GM19463 (cell line): ENCODE data around the gene P2RX5.
"Not testable (repeated sequence)": the region's sequence is repeated elsewhere in the genome, so short reads cannot be mapped to it uniquely, and the experiment has no call there.

Experiments
- ATAC-seq: cut with Tn5 transposase; IDR thresholded peaks from one replicate; pipeline ENCODE4 v1.9.1; 2021; ENCODE audit warnings: mild to moderate bottlenecking, moderate library complexity; ENCODE audit not compliant: unreplicated experiment

Gene P2RX5, protein sequence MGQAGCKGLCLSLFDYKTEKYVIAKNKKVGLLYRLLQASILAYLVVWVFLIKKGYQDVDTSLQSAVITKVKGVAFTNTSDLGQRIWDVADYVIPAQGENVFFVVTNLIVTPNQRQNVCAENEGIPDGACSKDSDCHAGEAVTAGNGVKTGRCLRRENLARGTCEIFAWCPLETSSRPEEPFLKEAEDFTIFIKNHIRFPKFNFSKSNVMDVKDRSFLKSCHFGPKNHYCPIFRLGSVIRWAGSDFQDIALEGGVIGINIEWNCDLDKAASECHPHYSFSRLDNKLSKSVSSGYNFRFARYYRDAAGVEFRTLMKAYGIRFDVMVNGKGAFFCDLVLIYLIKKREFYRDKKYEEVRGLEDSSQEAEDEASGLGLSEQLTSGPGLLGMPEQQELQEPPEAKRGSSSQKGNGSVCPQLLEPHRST

DNA sequence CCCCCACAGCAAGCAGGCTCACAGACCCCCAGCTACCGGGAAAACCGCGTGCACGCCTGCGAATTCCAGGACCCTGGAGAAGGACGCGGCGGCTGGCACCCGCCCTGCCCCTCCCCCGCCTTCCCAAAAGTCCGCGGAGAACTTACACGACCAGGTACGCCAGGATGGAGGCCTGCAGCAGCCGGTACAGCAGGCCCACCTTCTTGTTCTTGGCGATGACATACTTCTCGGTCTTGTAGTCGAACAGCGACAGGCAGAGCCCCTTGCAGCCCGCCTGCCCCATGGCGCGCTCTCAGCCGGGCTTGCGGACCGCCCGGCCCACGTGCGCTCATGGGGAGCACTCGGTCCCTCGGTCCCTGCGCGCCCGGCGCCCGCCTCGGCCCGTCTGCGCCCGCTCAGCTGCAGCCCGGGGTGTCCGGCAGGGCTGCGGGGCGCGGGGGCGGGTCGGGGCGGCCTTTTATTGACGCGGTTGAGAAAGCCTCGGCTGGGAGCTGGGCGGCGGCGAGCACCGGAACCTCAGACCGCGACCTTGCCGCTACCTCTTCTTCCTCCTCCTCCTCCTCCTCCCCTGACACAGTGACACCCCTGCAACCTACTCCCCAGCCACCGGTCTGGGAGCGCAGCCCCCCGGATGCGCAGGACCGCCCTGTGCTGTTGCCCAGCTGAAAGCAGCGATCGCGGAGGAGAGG, at the start of gene P2RX5:
P2RX5 (minus strand) TSS at position 433 of the 689 bp plus-strand sequence; CDS start at position 283, 150 bp downstream.
- ATAC-seq, result no peak

DNA sequence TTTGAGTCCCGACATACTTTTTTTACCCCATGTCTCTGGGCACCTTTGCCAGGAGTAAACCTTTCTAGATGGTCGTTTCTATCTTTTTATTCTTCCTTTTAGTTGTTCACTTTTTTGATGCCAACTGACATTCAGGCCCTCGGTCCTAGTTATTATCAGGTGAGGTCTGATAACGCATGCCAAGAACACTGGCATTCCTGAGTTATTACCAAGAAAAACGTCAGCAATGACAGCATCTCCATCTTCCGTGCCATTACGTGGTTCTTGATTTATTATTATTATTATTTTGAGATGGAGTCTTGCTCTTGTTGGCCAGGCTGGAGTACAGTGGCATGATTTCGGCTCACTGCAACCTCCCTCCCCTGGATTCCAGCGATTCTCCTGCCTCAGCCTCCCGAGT, 49.1 kb upstream of the P2RX5 start:
- ATAC-seq, result no peak

DNA sequence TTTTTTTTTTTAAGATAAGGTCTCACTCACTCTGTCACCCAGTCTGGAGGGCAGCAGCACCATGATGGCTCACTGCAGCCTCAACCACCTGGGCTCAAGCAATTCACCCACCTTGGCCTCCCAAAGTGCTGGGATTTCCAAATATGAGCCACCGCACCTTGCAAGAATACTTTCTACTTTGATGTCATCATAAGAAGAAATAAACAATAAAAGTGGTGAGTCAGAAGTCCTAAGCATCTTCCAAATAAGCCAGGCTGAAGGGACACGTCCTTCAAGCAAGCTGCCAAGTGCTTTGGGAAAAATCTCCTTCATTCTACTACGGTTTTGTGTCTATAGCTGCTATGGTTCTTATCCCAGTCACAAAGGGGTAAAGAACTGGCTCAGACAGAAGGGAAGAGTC, 48.1 kb upstream of the P2RX5 start:
- no peak for ATAC-seq

DNA sequence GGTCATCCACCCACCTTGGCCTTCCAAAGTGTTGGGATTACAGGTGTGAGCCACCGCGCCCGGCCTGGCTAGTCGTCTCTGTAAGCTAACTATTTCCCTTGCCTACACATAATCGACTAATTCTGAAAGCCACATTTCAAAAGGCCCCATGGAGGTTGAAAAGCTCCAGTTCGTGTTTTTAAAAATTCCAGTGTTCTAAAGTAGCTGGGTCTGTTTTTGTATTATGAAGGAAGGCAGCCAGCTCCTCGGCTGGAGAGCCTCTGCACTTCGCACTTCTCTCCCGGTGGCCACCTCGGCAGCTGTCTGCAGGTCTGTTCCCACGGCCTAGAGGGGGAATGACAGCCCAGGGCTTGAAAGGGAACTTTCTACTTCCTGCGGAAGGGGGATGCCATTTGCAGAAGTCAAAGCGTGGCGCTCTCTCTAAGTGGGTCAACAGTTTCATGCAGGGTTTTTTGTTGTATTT, 44.7 kb upstream of the P2RX5 start:
- no peak for ATAC-seq

- no peak for ATAC-seq
Measured at GRCh38 chr17:3739422-3740124, 43.6 kb upstream of the P2RX5 start.

DNA sequence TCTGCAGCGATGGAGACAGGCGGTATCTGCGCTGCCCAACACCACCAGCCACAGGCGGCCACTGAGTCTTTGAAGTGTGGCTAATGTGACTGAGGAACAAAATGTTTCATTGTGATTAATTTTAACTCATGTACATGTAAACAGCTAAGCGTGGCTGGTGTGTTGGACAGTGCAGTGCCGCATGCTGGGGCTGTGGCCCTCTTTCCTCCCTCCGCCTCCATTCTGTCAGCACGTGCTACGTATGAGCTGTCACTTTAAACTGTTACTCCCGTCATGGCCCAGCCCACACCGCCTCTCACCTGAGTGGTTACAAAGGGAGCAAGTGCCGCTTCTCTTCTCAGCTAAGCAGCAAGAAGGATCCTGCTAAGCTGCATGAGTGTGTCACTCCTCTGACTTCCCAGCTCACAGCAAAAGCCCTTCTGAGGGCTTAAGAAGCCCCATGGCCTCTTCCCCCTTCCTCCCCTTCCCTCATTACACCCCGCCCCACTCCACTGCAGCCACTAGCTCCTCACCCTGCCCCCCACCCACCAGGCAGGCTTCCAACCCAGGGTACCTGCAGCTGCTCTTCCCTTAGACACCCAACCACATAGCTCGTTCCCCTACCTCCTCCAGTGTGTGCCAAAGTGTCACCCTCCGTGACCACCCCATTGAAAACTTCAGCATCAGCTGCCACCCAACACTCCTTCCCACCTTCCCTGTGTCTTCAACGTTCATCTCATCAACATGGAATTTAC, 42.8 kb upstream of the P2RX5 start:
- ATAC-seq, result no peak

DNA sequence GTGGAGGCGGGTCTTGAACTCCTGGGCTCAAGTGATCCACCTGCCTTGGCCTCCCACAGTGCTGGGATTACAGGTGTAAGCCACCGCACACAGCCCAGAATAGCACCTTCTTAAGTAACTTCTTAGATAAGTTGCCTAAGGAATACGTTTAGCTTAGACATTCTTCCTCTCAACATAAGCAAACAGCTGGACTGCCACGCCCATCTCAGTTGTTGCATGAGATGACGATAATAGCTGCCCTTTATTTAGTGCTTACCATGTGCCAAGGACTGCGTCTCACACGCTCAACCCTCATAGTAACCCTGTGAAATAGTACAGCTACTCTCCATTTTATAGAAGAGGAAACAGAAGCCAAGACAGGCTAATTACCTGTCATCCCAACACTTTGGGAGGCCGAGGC, 39.6 kb upstream of the P2RX5 start:
- ATAC-seq, result no peak

DNA sequence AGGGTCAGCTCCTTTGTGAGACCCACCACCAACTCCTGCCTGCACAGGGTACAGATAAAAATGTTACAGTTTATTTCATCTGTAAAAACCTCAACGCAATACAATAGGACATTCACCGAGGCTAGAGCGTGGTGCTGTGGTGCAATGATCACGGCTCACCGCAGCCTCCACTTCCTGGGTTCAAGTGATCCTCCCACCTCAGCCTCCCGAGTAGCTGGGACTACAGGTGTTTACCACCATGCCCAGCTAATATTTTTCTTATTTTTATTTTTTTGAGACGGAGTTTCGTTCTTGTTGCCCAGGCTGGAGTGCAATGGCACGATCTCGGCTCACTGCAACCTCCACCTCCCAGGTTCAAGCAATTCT, 38.9 kb upstream of the P2RX5 start:
- ATAC-seq, result not testable (repeated sequence)

GRCh38 chr17:3732210-3732621, 36.3 kb upstream of the P2RX5 start:
- ATAC-seq, result peak; percentile 75

DNA sequence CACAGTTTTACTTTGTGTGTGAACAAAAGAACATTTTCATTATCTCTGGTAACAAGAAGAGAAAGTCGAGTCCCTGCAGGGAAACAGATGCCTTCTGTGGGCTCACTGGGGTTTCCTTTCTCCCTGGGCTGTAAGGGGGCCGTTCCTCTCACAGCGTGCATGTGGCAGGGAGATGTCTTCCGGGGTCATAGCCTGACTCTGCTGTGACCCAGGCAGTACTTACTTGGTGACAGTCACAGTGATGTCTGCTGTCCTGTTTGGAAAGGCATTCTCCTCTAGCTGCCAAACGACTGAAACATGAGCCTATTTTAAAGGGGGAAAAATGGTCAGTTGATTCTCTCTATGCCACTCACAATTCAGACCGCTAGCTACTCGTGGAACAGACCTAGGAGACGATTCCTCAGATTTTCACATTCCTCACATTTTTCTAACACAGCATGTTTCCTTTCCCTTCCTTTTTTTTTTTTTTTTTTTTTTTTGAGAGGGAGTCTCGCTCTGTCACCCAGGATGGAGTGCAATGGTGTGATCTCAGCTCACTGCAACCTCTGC, 35.0 kb upstream of the P2RX5 start:
- ATAC-seq, result no peak

GRCh38 chr17:3729881-3730280, 33.9 kb upstream of the P2RX5 start:
- ATAC-seq, result no peak

GRCh38 chr17:3728099-3728498, 32.1 kb upstream of the P2RX5 start:
- not testable (repeated sequence) for ATAC-seq

- ATAC-seq, result no peak
Measured at GRCh38 chr17:3727041-3727440, 31.1 kb upstream of the P2RX5 start.

DNA sequence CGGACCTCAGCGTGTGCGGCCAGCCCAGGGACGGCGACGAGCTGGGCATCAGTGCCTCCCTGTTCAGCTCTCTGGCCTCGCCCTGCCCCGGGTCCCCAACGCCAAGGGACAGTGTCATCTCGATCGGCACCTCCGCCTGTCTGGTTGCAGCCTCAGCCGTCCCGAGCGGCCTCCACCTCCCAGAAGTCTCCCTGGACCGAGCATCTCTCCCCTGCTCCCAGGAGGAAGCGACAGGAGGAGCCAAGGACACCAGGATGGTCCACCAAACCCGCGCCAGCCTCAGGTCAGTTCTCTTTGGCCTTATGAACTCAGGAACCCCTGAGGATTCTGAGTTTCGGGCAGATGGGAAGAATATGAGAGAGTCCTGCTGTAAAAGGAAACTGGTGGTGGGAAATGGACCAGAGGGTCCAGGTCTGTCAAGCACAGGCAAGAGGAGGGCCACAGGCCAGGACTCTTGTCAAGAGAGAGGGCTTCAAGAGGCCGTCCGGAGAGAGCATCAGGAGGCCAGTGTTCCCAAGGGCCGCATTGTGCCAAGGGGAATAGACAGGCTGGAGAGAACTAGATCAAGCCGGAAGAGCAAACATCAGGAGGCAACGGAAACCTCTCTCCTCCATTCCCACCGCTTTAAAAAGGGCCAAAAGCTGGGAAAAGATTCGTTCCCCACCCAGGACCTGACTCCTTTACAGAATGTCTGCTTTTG, 28.6 kb upstream of the P2RX5 start:
- ATAC-seq, result no peak

- ATAC-seq, result peak; percentile 71
Measured at GRCh38 chr17:3723556-3724377, 27.8 kb upstream of the P2RX5 start, which contains the start of gene HASPIN. TSS of gene HASPIN (plus strand) at chr17:3723903. CDS start at chr17:3723936, 33 bp downstream.

DNA sequence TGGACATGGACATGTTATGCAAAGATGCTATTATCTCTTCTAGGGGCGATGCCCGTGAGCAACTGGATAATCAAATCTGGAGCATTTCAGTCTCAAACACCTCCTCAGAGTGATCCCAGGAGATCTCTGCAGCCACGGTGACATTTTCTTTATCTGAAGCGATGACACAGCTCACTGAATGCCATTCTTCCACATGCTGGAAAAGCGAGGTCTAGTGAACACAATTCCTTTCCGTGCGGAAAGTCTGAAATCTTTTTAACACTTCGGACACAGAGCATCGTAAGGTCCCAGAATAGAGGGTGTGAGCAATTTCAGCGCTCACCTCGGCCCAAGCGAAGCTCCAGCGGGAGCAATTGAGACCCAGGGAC, 27.2 kb upstream of the P2RX5 start:
- ATAC-seq, result no peak

DNA sequence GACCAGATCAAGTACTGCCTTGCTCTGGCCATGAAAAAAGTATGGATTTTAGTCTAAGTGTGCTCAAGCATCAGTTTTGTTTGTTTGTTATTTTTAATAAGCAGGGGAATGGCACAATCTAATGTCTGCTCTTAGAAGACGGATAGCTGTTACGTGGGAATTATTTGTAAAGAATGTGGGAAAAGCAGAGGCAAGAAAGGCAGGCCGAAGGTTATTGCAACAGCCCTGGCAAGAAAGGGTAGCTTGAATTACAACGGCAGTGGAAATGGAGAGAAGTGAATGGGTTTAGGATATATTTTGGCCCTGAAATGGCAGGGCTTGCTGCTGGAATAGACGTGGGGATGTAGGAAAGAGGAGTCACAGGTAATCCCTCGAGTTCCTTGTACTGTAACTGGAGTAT, 26.8 kb upstream of the P2RX5 start:
- ATAC-seq, result no peak

DNA sequence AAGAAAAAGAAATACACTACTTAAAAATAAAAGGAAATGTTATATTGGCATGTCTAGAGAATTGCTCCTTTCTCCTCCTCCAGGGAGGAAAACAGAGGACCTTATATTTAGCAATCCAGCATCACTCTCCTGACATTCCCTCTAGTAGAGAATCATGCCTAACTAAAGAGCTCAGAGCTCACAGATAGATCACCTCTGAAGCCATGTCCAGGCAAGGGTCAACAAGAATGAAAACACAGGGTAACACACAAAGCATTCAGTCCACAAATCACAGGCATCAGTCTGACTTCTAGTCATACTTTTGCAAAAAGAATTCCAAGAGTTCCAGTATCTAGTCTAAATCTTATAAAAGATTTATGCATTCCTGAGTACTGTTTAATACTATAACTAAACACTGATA, 23.3 kb upstream of the P2RX5 start:
- no peak for ATAC-seq

GRCh38 chr17:3718201-3718600, 22.2 kb upstream of the P2RX5 start:
- ATAC-seq, result no peak
